Activated CD4-positive, CD25-positive, alpha-beta regulatory T cell treated with anti-CD3 and anti-CD28 coated beads, Interleukin-2, amount 50 U/mL, for 24 hours (primary cell): ENCODE results near the gene ANKS1A.
"Not testable (repeated sequence)": the region's sequence is repeated elsewhere in the genome, so short reads cannot be mapped to it uniquely, and the experiment has no call there.

Experiments used
- ATAC-seq, 2 donors: fragments of 150-1000 bp; cut with Tn5 transposase; one replicate each; pipeline ENCODE4 v1.10.0; 2021; ENCODE audit warnings: mild to moderate bottlenecking in 1 of 2, moderate library complexity in 1 of 2

ANKS1A gene

DNA sequence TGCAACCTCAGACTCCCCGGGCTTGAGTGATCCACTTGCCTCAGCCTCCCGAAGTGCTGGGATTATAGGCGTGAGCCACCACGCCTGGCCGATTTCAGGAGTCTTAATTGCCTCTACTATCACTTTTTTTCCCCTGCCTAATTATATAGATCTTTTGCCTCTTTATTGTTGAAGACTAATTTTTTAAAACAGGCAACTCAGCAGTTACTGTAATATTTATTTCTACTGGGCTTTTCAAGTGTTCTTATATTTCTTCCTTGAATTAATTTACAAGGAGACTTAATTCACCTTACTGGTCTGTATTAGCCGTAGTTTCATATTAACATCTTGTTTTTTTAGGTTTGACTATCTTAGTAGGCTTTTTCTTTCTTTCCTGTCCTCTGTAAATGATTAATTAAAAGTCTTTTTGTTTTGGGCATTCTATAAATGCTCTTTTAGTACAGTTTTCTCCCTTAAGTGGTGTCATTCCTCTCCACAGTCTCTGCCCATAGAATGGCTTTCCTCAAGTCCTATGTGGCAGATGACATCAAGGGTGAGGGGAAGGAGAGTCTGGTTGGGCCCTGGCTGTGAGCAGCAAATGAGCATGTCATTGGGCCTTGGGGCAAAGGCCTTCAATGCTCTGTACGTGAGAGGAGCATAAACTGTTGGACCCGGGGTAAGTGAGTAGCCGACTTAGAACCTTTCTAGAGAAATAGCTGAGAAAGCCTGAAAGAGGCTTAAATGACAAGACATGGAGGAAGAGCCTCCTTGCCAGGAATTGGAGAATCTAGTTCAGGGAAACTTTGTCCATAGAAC, 36.0 kb downstream of the ANKS1A start:
- no peak for ATAC-seq

DNA sequence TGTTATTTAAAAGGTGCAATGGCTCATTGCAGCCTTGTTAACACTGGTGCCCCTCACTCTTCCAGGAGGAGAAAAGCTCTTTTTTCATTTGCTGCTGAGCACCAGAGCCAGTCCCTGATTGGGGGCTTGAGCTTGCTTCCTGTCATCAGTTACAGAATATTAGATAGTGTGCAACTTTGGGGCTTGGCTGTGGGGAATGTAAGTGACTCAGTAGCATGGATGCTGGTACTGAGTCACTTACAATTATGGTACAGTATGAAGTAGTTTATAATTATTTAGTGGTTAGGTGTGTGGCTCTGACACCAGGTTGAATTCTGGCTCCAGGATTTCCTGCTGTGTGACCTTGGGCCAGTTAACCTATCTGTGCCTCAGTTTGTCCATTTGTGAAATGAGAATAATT, 37.6 kb downstream of the ANKS1A start:
- ATAC-seq: no peak

DNA sequence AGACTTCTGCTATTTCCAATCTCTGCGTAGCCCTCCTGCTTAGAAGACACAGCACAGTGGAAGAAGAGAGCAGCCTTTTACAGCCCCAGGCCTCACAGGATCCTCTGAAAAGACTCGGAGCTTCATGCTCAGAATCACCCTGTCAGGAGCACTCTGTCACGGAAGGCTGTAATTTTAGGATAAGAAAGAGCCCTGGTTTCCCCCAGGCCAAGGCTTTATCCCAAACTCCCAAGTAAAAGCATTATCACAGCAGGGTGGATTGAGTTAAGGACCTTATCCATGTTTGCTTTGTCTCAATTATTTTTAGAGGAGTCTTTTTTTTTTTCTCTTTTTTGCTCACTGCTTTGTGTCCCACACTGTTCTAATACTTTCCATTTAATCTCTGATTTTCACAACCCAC, 39.2 kb downstream of the ANKS1A start:
- ATAC-seq: no peak

DNA sequence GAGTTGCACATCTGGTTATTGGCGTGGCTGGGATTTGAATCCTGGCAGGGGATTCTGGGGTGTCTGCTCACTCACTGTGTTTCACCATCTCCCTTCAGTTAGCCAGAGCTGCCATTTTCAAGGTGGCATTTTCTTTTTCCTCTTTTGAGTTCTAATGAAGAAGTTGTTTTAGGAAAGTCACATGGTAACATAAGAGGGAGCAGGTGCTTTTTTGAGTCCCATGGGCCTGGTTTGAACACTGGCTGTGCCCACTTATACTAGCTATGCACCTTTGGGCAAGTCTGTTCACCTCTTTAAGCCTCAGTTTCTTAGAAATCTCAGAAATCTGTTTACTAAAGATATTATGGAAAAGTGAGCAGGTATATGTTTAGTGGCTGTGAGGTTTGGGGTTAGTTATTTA, 39.6 kb downstream of the ANKS1A start:
- ATAC-seq: no peak

DNA sequence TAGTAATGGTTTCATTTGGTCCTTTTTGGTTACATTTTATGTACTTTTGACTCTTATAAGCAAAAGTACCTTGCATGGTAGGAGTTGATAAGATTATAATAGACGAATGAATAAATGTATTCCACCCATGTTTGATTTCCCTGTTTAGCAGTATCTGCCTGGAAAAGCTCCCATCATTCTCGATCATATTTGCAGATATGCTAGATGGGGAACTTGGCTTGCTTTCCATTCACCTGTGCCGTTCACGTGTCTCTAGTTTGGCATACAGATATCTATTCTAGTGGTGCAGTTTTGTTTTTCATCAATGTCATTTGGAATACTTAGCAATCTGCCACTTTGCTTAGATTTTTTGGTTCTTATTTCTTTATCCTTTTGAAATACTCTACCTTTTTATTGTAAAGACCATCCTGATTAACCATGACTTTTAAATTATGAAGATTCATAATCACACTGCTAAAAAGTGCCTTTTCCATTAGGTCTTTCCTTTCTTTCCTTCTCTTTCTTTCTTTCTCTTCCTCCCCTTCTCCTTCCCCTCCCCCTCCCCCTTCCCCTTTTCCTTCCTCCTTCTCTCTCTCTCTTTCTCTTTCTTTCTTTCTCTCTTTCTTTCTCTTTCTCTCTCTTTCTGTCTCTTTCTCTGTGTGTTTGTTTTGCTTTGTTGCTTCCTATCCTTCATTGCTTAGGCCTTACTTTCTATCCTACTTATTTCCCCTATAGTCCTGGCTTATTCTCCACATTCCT, 40.4 kb downstream of the ANKS1A start:
- ATAC-seq: no peak

DNA sequence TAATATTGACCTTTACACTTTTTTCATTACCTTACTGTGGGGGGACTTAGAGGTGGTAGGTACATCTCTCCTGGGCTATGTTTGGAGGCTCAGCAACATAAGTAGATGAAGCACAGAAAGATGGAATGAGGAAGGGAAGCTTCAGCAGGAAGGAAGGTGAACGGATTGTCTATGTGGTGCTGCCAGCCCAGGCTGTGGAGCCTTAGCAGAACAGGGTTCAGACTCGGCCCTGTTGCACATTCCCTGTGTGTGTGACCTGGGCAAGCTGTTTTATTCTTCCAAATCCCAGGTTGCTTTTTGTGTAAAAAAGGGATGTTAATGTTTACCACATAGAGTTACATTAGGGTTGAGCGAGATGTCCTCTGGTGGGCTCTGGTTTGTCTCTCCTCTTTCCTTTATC, 41.2 kb downstream of the ANKS1A start:
- ATAC-seq: no peak

DNA sequence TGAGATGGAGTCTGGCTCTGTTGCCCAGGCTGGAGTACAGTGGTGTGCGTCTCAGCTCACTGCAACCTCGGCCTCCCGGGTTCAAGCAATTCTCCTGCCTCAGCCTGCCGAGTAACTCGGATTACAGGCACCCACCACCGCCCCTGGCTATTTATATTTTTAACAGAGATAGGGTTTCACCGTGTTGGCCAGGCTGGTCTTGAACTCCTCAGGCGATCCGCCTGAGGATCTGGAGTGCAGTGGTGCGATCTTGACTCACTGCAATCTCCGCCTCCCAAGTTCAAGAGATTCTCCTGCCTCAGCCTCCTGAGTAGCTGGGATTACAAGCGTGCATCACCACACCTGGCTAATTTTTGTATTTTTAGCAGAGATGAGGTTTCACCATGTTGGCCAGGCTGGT, 43.1 kb downstream of the ANKS1A start:
- ATAC-seq: not testable (repeated sequence)

DNA sequence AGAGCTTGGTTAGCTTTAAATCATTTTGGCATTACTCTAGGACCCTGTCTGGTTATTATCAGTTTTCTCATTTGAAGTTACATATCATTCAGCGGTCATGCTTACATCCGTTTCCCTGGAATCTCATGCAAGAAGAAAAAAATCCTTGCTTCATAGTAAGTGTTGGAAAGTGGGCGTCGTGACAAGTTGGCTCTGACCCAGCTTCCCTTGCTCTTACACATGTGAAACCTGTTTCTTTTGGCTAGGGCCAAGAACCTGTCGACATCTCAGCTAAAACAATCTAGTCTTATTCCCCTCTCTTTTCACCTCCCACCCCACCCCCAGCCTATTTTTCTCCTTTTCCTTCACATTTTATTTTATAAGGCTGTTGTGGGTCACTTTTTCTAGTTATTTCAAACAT, 45.5 kb downstream of the ANKS1A start:
- ATAC-seq: no peak

DNA sequence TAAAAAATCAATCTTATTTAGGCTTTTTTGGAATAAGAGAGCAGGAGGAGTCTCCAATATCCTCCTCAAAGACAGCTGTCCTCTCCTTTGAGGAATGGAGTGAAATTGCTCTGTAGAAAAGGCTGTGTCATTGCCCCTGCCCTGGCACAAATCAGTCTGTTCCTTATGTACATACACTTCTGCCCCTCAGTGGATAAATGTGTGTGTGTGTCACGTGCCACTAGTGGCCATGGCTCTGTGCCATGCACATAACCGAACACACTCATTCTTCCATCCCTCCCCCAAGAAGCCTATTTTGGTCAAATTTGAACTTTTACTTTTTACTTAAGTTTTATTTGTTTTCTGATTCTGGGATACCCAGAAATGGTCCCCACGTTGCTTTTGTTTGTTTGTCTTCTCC, 49.2 kb downstream of the ANKS1A start:
- ATAC-seq: no peak

DNA sequence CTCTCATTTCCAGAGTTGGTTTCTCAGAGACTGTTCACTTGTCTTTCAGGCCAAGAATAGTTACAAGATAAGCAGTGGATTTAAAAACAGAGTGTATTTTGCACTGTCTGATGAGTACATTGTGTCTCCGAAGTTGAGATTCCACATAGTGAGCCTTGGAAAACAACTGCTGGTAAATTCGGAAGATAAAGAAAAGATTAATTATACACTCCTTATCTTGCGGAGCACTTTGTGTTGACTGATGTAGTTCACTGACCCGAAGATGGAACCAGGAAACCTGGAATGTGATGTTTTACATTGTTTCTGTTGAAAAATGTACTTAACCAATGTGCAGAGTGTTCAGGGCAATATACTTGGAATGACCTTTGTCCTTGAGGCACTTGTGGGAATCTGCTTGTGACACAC, 51.0 kb downstream of the ANKS1A start:
- ATAC-seq: no peak

DNA sequence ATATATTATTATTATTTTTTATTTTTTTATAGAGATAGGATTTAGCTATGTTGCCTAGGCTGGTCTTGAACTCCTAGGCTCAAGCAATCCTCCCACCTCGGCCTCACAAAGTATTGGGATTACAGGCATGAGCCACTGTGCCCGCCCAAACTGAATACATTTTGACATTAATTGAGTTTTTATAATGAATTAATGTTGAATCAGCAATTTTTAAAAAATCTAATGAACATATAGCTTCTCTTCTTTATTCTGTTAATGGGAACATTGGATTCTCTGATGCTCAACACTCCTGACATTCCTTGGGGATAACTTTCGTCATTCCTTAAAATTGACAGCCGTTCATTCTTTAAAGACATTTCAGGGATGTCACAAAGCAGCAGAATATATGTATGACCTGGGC, 52.4 kb downstream of the ANKS1A start:
- no peak for ATAC-seq

DNA sequence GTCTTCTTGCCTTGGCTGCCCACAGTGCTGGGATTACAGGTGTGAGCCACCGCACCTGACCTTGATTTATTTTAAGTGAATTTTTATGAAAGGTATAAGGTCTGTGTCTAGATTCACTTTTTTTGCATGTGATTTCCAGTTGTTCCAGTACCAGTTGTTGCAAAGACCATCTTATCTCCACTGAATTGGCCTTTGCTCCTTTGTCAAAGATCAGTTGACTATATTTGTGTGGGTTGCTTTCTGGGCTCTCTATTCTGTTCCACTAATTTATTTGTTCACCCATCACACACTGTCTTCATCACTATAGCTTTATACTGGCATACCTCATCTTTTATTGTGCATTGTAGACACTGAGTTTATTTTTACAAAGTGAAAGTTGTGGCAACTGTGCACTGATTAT, 56.3 kb downstream of the ANKS1A start:
- no peak for ATAC-seq

DNA sequence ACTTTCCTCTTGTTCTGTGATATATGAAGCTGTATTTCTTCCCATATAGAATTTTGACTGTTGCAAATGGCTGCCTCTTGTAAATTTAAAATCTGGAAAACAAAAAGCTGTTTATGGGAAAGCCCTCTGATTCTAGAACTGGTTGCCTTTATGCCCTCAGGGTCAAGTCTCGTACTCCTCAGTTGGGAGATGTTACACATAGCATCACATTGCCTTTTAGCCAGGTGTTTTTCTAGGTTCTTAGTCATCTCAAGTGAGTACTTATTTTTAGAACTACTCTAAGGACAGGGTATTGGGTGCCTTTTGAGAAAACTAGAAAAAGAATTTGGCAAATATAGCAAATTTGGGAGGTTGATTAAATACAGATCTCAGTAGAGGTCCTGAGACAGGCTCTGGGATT, 58.5 kb downstream of the ANKS1A start:
- no peak for ATAC-seq

DNA sequence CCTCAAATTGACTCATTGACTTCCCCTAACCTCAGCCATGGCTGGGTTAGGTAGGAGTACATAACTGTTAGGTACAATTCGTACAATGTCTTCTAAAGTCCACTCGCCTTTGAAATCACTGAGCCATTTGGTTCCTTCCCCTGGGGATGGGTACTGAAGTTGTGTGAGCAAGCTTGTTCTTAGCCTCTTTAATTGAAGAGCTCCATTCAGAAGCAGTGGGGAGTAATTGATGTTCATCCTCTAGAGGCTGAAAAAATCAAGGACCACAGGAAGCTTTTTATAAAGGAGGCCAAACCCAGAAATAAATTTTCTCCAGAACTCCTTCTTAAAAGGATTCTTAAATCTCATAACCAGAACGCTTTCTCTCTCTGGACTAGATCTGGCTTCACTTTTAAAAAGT, 60.6 kb downstream of the ANKS1A start:
- ATAC-seq: no peak

DNA sequence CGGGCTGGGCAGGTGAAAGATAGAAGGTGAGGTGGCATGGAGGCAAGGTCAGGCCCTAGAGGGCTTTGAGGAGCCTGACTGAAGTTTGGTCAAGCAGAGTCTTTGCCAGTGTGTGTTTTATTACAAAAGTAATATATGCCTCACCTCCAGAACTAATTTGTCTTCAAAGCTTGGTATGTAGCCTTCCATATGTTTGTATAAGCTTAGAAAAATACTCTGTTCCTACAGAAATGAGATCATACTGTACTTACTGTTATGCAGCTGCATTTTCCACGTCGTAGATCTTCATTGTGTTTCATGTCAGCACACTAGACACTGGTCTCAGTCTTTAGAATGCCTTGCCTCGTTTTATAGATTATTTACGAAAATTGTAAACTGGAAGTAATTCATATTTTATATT, 61.8 kb downstream of the ANKS1A start:
- no peak for ATAC-seq

DNA sequence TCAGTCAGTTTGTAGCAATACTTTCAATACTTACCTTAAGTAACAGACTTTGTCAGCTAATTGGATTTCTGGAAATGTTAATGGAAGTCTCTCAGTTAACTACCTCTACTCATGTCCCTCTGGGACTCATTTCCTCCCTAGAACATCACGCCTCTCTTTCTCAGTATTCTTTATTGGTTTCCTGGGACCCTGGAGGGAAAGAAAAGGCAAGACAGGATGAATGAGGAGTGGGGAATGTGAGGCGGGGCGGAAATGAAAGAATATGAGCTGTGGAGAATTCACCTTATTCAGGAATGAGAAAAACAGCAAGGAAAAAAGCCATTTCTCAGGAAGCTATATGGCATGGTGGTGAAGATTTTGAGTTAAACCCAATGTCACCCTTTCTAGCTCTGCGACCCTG, 62.7 kb downstream of the ANKS1A start:
- ATAC-seq: no peak

DNA sequence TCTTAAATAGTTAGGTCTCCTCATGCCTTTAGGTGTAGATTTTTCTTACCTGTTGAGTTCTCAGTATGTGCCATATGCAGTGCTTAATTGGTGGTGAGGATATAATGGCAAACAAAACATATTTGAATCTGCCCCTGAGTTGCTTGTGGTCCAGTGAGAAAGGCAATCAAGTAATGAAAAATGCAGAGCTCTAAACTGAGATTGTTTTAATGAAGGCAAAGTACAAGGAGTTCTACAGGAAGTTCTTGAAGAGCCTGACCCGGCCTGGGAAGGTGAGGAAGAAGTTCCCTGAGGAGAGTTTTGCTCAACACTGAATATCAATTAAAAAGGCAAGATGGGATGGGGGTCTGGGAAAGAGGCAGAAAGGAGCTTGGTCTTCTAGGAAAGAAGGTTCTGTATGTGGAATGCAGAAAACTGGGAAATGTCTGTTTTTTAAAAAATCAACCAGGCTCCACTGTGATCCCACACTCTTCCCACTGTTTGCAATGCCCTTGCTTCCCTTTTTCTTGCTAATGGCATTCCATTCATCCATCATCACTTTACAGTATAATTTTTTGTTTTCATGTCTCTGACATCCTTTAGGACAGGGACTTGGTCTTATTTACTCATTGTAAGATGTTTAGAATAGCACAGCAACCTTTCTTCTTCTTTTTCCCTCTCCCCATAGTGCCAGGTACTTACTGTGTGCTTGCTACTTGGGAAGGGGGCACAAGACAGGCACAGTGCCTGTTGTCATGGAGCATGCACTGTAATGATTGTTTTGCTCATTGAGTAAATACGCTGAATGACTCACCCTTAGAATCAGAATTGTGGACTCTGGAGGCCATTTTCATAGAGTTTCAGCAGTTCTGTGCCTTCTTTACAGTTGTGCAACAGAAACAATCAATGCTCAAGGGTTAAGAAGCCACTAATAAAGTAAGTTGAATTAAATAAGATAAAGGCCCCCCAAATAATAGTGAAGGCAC, 64.3 kb downstream of the ANKS1A start:
- ATAC-seq: no peak

DNA sequence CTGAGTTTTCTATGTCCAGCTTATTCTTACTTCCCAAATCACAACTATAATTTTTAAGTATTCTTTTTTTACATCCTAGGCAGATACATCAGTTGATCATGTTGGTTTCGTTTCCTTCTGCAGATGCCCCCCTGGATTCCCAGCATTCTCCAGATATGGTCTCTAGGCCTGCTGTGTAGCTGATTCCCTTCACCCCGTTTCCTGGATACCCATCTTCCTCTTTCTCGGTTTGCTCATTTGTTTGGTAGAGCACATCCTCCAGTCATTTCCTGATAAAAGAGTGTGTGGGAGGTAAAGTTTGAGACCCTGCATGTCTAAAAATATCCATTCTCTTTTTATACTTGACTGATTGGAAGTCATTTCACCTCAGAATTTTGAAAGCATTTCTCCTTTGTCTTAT, 66.4 kb downstream of the ANKS1A start:
- no peak for ATAC-seq

DNA sequence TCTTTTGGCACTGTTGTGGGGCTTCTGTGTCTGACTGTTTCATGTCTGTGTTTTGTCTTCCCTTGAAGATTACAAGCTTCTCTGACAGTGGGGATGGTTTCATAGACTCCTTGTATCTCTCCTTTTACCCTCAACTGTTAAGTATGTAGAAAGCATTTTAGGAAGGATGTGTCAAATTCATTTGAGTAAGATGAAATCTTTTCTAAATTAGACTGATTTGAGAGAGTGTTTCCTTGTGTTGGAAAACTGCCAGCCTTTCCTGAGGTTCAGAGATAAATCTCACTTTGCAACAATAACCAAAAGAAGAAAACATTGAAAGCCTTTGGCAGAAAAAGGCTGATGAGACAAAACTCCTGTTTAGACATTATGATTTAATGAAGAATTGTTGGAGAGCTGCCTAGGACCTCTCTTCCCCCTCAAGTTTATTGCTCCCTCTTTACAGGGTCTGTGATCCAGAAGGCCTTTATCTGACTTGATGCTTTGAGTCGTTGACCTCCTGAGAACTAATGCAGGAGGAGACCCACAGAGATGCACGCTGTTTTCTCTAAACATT, 68.3 kb downstream of the ANKS1A start:
- ATAC-seq: no peak

DNA sequence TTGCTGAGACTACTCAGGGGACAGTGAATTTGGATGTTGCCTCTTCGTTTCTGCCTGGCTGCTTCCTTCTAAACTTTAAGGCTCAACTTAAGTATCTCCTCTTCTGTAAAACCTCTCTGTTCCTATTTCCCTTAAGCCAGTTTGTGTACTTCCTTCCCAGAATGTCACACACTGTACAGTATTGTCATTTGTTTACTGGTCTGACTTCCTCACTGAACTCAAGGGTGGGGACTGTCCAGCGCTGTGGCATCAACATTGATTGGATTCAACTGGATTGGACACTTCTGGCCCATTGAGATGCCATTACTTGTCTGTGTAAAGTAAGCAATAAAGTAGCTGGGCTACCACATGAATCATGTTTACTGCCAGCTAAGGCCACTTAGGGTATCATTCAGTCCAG, 69.7 kb downstream of the ANKS1A start:
- ATAC-seq: no peak

DNA sequence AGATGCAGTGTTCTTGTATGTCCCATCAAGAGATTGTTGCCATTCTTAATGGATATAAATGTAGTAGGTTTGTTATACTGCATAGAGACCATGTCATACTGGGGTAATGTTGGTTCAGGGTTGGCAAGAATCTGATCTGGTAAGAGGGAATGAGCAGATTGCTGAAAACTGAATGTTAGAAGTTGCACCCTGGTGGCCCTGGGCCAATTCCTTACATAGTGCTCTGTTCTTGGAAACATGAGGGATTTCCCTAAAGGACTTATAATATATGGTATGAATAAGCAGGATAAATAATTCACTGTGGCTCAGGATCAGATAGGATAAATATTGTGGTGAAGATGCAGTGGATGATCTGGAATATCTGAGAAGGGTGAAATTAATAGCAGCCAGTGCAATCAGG, 70.2 kb downstream of the ANKS1A start:
- no peak for ATAC-seq

DNA sequence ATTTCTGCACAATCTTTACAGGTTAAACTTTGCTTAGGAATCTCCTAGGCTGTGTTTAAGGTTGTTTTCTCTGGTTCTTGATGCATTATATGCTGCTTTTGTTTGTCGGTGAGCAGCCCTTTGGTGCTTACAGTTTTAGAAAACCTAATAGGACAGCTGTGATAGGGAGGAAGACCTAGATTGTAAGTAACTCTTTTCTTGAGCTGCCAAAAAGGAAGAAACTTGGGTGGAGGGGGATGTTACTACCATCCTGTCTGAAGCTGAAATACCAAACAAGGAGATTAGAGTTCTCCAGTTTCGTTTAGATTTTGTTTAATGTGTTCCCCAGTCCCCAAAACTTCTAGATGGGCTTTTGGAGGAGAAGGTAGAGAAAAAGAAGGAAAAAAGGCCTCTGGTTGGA, 72.0 kb downstream of the ANKS1A start:
- no peak for ATAC-seq

DNA sequence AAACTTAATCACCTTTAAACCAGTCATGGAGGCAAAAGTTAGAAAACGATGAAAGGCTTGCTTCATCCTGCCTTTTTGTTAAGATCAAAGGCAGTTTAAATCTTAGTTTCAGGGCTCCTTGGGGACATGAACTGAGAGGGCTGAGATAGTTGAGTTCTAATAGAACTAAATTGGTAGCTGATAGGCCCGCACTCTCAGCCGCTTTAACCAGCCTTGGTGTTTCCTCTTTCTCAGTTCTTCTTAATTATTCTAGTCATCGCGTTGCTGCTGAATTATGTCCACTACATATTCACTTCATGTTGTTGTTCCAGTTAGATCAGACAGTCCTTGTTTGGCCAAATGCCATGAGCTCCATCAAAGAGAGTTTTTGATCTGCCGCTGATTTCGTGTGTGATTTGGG, 72.5 kb downstream of the ANKS1A start:
- no peak for ATAC-seq
